Adrenal gland (tissue), 12 donors: ENCODE results near the gene DAPK2. TPM values are rescaled to one million over a fixed set of nuclear protein-coding genes. Genes with fewer than 3 reads are reported as not detected.

ENCODE experiments used
- DNase-seq, 7 donors: peaks; one replicate each; pipeline ENCODE4 v3.0.0-alpha.2; 2019 to 2020
- H3K27ac ChIP-seq, 5 donors: fragments of 200-600 bp; sonication (generic) in 4 of 5; 1 replicate in 3 of 5; 2 replicates in 2 of 5; pipeline versions ENCODE4 v1.5.1 to v1.8.0; 2016 to 2020; ENCODE audit warnings: mild to moderate bottlenecking in 1 of 5
- H3K27me3 ChIP-seq: fragments of 200-600 bp; 2 replicates; pipeline ENCODE4 v1.8.0; 2021
- H3K36me3 ChIP-seq, 2 donors: fragments of 200-600 bp; replicated peaks in 1 of 2; 1 replicate in 1 of 2; 2 replicates in 1 of 2; pipeline versions ENCODE4 v1.5.1 to v1.8.0; 2018 to 2022
- H3K4me1 ChIP-seq, 2 donors: fragments of 200-600 bp; replicated peaks in 1 of 2; 1 replicate in 1 of 2; 2 replicates in 1 of 2; pipeline versions ENCODE4 v1.5.1 to v1.8.0; 2018 to 2021
- H3K4me3 ChIP-seq, 4 donors: fragments of 200-600 bp; sonication (generic) in 3 of 4; one replicate each; pipeline ENCODE4 v1.5.1; 2016 to 2018
- H3K9me3 ChIP-seq, 3 donors: fragments of 200-600 bp; sonication (generic) in 1 of 3; replicated peaks in 1 of 3; 1 replicate in 2 of 3; 2 replicates in 1 of 3; pipeline versions ENCODE4 v1.5.1 to v1.8.0; 2016 to 2021
- CTCF ChIP-seq, 6 experiments: fragments of 450-650 bp in 4 of 6; fragments of 200-600 bp in 2 of 6; sonication (generic) in 1 of 6; IDR thresholded peaks; 1 replicate in 5 of 6; 2 replicates in 1 of 6; pipeline versions ENCODE4 v1.5.1 to v1.8.0; 2016 to 2021; ENCODE audit warnings: antibody characterized with exemption in 6 of 6, mild to moderate bottlenecking in 2 of 6, moderate library complexity in 1 of 6
- POLR2A ChIP-seq, 2 donors: fragments of 450-650 bp; IDR thresholded peaks; one replicate each; pipeline ENCODE4 v1.6.1; 2017; ENCODE audit warnings: antibody characterized with exemption in 2 of 2, mild to moderate bottlenecking in 2 of 2, moderate library complexity in 1 of 2
- WGBS, 4 donors: extraction: QIAGEN DNeasy Blood & Tissue Kit in 2 of 4; methylation state at CpG; one replicate each; pipeline versions ENCODE4 v1.1.5 to v1.1.7; 2013 to 2017; 5-methylcytosine and 5-hydroxymethylcytosine counted together
- intact Hi-C, 2 donors: fragments of 100-400 bp; cut with DNase I; formaldehyde crosslinking; loops; one replicate each; pipeline versions ENCODE4 v1.14.1 to v1.15.0; 2022 to 2023
- polyA plus RNA-seq, 3 donors: library from polyadenylated mRNA; stranded (reverse); fragments of 200-250 nt in 2 of 3; fragments of 350-450 nt in 1 of 3; fragmentation: Illumina TruSeq in 1 of 3; extraction: RNeasy Lipid Tissue Mini Kit (QIAGEN cat#74804) in 1 of 3; gene quantifications; one replicate each; pipeline ENCODE4 v1.2.3, GENCODE V29; 2013 to 2014
- total RNA-seq, 9 donors: library from RNA; depleted of rRNA in 4 of 9; stranded (reverse); fragments of >200 nt in 4 of 9; fragments of 120-200 nt in 1 of 9; fragmentation: NEBNext Ultra II Directional in 1 of 9; extraction: Animal tissue kit (Norgen Biotek cat#: 25700) in 1 of 9; gene quantifications; one replicate each; pipeline versions ENCODE4 v1.1.0 to v1.2.4, GENCODE V29; 2013 to 2023
- donor health status: healthy with polysubstance abuse.
- donor health status: Bipolar disorder and iron deficiency.
- donor health status: DM: yes; HTN: yes; CAD: no.
- donor health status: DM: no; HTN: no; CAD: no.
- donor health status: DM: no; HTN: no; CAD: no.
- donor health status: DM: yes; HTN: yes; CAD: no.

Gene DAPK2
- total and polyA plus RNA-seq, 12 donors = 0.97 to 8.7 (median 6.1) TPM

GRCh38 chr15:63948971-63949370 is 97.3 kb downstream of the DAPK2 start:
- no peaks in the 10 kb centered on the region for H3K27me3 ChIP-seq
- intact Hi-C loops = no loop called here
- H3K27ac ChIP-seq = no peak overlapping the region
- H3K4me3 ChIP-seq = no peak overlapping the region
- no peaks in the 10 kb centered on the region for H3K36me3 ChIP-seq
- TF ChIP-seq POLR2A (IDR thresholded peaks at IDR 0.05) = no peak
- TF ChIP-seq CTCF (IDR thresholded peaks at IDR 0.05) = no peak
- no peak for DNase-seq
- H3K4me1 ChIP-seq = peaks cover 0 to 4% of the 10 kb centered on the region in 2 donors
- WGBS, 4 donors = 93 to 98% (median 95%) methylated on average over 2 of the region's 2 CpGs
- no peaks in the 10 kb centered on the region for H3K9me3 ChIP-seq

DNA sequence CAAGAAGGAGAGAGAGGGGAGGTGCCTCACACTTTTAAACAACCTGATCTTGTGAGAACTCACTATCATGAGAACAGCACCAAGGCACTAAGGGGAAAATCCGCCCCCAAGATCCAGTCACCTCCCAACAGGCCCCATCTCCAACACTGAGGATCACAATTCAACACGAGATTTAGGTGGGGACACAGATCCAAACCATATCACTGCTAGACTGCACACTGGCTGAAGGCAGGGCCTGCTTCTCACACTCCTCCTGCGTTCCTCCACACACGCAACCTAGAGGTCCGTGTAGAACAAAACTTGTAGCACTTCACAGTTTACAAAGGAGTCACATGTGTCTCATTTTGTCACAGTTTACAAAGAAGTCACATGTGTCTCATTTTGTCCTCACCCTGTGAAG is 97.8 kb downstream of the DAPK2 start:
- 93 to 99% (median 97%) methylated on average over 4 to 5 of the region's 5 CpGs for WGBS, 4 donors
- Histone ChIP-seq H3K4me1 (peaks cover 0 to 4% of the 10 kb centered on the region in 2 donors), H3K4me3 (no peak overlapping the region), H3K27ac (no peak overlapping the region), H3K9me3 (no peaks in the 10 kb centered on the region), H3K36me3 (no peaks in the 10 kb centered on the region), H3K27me3 (no peaks in the 10 kb centered on the region)
- no peak for DNase-seq
- TF ChIP-seq CTCF (IDR thresholded peaks at IDR 0.05) (no peak), POLR2A (IDR thresholded peaks at IDR 0.05) (no peak)
- intact Hi-C loops = no loop called here

GRCh38 chr15:63947228-63947627 is 99.1 kb downstream of the DAPK2 start:
- no peaks in the 10 kb centered on the region for H3K27me3 ChIP-seq
- DNase-seq = no peak
- H3K4me3 ChIP-seq = no peak overlapping the region
- intact Hi-C loops = no loop called here
- no peak overlapping the region for H3K27ac ChIP-seq
- H3K9me3 ChIP-seq = no peaks in the 10 kb centered on the region
- H3K36me3 ChIP-seq = no peaks in the 10 kb centered on the region
- TF ChIP-seq POLR2A (IDR thresholded peaks at IDR 0.05) (no peak), CTCF (IDR thresholded peaks at IDR 0.05) (no peak)
- peaks cover 0 to 4% of the 10 kb centered on the region in 2 donors for H3K4me1 ChIP-seq
- 96 to 98% (median 96%) methylated on average over 4 of the region's 4 CpGs for WGBS, 4 donors

GRCh38 chr15:63946524-63947065 is 99.7 kb downstream of the DAPK2 start:
- Histone ChIP-seq H3K9me3 (no peaks in the 10 kb centered on the region), H3K4me1 (peaks cover 5 to 7% of the 10 kb centered on the region in 2 donors), H3K27me3 (no peaks in the 10 kb centered on the region), H3K36me3 (no peaks in the 10 kb centered on the region), H3K4me3 (no peak overlapping the region), H3K27ac (no peak overlapping the region)
- peak in 1 of 7 donors; percentile 35 for DNase-seq
- no peak for TF ChIP-seq CTCF (IDR thresholded peaks at IDR 0.05)
- TF ChIP-seq POLR2A (IDR thresholded peaks at IDR 0.05) = no peak
- WGBS, 4 donors = 91 to 100% (median 94%) methylated on average over 3 to 4 of the region's 4 CpGs
- intact Hi-C loops = no loop called here
